GM21576 (cell line): ENCODE data around the gene DNAH7.

Experiments
- ATAC-seq: cut with Tn5 transposase; IDR thresholded peaks from one replicate; pipeline ENCODE4 v1.9.1; 2021; ENCODE audit warnings: mild to moderate bottlenecking, moderate library complexity; ENCODE audit not compliant: unreplicated experiment

Gene DNAH7

DNA sequence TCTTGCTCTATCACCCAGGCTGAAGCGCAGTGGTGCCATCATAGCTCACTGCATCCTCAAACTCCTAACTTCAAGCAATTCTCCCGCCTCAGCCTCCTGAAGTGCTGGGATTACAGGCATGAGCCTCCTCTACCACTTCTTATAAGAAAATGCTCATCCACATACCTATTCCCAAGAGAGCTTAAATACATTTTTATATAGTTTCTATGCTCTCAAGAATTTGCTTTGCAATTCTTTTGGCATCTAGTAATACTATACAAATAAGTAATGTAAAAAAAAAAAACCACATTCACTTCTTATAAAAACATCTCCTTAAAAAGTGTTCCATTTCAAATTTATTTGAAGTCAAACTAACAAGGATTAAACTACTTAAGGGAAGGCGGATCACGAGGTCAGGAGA is 197.3 kb downstream of the DNAH7 start:
- ATAC-seq: no peak

DNA sequence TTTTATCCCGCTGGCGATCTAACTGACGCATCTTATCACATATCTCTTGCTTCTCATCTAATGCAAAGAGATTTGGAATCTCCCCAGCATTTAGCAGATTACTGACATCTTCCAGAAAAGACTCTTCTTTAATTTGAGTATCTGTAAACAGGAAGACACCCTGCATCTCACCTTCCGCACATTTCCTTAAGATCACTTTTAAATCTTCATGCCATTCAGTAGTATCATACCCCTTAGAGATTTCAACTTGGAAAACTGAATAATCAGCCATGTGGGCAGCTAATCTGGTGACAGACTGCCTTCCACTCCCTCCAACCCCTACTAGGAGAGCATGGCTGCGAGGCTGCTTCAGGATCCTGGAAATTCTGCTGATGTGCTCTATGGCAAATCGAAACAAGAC is 204.3 kb downstream of the DNAH7 start:
- no peak for ATAC-seq

DNA sequence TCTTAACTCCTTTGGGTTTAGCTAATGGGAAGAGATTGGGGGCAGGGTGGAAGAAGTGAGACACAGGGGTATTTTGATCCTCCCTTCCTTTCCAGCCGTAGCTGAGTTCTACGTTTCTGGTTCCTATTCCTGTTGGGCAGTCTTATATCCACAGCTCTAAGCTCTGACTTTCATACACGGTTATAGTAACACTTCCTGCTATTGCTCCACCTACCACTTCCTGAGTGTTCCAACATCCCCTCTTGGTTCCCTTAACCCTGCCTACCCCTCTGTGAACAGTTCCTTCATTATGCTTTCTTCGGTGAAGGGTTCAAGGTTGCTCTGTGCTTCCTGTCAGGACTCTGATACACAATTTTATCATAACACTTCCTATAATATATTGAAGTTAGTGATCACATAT is 205.1 kb downstream of the DNAH7 start:
- ATAC-seq: no peak

DNA sequence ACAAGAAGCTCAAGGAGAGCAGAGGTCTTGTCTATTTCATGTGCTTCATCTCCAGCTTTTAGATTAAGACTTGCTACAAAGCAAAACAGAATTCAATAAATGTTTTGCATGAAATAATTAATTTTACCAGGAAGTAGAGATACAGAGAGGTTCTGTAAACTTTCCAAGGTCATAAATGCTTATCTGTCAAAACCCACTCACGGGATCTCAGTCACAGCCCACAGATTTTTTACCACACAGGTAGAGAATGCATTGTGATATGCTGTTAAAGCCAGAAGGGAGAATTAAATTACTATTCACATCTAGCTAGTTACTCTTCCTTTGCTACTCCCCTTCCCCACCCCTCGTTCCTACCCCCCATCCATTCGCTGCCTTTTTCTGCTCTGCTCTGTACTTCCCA is 205.5 kb downstream of the DNAH7 start:
- ATAC-seq: no peak

DNA sequence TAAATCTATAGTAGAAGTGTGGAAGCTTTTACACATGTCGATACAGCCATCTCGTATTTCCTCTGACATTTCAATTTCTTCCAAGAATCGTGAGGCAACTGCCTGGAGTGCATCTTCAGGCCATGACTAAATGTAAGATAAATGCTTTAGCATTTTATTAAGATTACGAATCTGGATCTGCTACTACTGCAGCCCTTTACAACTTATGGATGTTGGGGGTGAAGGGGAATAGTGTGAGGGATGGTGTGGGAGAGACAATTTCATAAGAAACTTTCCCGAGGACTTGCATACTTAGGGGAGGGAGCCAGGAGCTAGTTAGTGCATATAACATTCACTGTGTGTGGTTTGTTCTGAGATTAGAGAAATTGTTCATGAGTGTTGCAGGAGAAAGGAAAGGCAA is 206.8 kb downstream of the DNAH7 start:
- ATAC-seq: no peak

DNA sequence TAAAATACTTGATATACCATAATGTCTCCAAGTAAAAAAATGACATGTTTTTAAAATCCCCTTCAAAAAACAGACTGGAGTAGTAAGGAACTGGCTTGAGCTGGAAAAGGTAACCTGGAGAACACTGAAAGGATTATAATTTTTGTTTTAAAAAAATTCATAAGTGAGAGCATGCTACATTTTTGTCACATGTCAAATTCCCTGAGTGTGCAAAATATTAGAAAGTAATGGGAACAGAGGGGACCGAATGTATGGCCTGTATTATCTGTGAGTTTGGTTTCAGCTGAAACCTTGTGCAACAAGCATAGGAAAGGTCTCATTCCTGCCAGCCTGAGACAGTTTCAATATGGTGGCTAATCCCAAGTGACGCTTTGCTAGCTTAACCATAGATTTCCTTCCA is 209.1 kb downstream of the DNAH7 start:
- ATAC-seq: no peak

DNA sequence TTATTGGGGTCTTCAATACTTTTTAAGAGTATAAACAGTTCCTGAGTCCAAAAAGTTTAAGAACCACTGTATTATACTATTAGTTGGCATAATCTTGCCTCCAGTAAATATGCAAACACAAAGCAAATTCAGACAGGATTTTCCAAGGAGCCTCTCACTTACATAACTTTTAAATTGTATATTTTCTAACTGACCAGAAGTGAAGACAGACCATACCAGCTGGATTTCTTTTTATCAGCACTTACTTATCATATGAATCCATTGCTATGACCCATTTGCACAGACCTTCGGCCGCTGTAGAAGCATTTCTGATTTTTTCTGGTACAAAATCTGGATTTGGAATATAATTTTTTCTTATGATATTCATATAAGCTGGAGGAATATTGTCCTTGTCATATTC is 211.5 kb downstream of the DNAH7 start:
- no peak for ATAC-seq

DNA sequence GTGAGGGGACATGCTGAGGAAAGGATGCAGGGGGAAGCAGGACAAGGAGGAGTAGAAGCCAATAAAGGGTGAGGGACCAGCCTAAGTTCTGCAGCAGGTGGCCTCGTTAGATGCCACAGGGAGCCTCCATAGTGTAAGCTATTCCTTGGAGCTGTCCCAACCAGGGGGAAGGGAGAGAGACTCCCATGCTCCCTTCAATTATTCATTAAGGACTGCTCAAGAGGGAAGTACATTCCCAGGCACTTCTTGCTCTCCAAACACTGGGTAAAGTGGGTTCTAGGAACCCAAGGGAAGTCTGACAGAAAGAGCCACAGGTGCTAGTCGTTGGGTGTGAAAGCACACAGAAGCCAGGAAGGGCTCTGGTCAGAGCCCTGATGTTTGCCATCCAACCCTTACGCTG is 217.9 kb downstream of the DNAH7 start:
- ATAC-seq: no peak

DNA sequence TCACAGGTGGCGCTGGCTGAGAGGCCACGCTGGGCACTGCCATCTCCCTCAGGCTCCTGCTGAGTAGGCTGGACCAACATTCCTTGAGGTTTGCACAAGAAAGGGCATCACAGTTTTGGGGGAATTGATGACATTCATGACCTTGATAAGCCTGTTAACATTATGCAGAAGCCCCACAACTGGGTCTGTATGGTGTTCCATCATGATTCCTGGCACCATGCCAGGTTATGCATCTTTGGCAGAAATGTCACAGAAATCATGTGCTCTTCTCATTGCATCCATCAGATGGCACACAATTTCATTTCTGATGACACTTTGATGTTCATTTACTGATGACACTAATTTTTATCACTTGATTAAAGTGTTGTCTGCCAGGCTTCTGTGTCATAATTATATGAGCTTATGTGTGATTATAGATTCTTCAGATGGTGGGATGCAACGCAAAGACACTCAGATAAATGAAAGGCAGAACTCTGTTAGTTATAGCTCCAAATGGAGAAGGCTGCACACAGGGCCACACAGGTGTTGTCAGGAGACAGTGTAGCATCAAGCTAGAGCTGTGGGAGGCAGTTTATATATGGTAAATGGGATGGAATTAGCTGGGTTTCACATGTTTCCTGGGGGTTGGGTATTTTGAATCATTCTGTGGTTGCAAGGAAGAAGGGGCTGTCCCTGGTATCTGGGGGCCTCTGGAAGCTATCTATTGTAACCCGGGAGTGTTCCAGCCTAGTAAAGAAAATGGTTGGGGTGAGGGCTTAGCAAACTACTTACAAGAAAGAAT is 220.3 kb downstream of the DNAH7 start:
- no peak for ATAC-seq

DNA sequence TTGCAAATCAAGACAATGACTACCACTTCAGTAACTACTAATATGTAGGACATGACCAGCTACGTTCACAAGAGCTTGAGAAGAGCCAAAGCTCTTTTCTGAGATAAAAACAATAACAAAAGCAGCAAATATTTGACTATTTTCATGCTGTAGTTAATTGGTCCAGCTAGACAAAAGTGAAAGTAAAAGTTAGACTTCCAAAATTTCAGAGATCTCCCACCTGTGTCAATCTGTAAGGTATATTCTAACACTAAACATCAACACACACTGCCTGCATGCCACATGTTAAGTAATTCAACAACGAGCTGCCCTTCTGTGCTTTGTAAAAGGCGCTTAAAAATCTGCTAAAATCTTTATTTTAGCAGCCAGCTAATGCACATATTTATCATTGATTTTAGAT is 225.7 kb downstream of the DNAH7 start:
- no peak for ATAC-seq

DNA sequence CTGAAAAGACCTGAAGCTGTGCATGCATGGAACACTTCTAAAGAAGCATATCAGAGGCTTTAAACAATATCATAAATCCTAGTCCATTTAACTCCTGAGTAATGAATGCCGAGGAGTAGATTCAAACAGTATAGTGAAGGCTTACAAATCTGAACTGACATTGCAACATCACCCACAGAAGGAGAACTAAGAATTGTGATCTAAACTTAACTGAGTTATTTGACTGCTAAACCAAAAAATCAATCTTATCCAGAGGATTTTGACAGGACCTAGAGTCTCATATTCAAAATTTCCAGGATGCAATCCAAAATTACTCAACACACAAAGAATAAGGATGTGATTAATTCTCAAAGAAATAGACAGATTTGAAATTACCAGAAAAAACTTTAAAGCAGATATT is 230.6 kb downstream of the DNAH7 start:
- no peak for ATAC-seq

DNA sequence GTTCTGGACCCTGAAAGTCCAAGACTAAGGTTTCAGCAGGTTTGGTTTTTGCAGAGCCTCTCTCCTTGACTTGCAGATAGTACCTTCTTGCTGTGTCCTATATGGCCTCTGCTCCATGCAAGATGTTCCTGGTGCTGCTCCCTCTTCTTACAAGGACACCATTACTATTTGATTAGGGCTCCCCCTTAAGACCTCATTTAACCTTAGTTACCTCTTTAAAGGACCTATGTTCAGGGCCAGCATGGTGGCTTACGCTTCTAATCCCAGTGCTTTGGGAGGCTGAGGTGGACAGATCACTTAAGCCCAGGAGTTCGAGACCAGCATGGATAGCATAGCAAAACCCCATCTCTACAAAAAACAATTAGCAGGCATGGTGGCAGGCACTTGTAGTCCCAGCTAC is 232.6 kb downstream of the DNAH7 start:
- no peak for ATAC-seq

DNA sequence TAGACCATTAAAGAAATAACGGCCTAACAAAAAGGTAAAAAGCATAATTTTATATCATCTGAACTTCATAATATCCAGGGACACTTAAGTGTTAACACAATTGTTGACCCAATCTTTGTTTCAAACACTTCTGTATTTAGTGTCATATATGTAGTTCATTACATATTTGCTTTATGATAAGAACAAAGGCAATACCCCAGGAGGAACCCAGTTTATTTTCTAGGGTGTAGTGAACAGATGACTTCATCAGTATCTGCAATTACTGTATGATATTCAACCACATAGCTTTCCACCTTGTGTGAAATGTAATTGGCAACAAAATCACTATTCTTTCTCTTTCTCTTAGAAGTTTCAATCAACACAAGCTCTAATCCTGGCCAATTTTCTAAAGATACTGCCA is 233.8 kb downstream of the DNAH7 start:
- no peak for ATAC-seq

DNA sequence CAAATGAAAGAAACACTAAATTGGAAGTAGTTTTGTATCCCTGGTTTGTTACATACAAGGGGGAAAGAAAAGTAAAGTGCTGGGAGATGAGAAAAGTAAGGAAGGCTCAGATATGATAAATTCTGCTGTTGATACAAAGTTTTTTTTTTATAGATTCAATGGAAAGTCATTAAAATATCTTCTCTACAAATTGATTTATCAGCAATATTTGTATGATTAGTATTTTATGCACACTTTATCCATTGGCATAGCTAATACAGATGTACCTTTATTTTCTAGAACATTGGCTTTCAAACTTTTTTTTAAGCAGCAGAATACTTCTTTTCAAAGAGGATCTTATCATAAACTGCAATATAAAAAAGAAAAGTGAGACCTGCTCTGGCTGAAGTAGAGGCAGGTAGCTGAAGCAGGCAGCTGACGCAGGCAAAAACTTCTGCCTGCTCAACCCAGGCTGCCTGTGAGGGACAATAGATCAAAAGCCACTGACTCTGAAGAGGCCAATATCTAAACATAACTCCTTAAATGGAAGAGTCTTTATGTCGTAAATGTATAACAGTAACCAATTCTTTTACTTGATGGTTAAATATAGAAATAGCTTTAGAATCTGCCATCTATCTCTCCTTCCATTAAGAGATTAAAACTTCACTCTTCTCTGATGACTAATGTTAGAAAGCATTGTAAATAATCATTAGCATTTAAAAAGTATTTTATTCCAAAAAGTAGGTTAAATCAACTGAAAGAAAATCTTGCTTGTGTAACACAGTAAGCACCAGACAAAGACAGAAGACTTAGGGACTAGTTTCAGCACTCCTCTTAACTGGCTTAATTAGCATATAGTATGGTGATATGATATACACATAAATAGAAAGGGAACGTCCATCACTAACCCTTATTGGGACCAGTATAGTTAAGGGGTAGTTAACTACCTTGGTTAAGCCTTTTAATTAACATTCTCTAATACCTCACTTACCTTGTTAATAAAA is 237.4 kb downstream of the DNAH7 start:
- ATAC-seq: no peak

DNA sequence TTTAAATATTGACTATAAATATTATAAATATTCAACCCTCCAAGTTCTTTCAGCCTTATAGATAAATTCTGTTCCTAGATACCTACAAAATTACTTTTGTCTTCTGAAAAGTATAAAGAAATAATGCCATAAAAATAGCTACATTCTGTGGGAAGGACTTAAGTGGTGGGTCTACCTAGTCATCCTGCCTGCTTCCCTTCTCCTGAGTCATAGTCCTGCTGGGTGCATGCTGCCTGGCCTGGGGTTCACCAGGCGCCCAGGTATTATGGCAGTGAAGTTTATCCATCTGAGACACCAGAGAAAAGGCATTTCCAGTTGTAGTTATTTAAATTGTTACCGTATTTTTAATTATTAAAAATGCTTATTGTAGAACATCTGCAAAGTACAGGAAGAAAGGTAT is 244.2 kb downstream of the DNAH7 start:
- ATAC-seq: no peak

DNA sequence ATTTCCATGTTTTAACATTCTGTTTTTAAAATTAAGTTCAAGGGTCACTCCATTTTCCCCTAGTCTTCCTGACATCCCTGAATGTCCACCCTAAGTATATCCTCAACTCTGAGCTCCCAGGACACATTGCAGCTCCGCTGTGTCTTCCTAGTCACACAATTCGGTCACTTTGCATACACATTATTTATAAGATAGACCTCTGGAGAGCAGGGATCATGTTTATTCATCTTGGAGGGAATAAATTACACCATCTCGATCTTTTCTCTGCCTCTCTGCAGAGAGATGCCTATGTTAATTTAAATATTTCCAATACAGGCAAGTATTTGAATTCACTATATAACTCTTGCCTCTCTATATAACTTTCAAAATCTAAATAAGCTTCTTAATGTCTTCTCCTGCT is 245.4 kb downstream of the DNAH7 start:
- no peak for ATAC-seq

DNA sequence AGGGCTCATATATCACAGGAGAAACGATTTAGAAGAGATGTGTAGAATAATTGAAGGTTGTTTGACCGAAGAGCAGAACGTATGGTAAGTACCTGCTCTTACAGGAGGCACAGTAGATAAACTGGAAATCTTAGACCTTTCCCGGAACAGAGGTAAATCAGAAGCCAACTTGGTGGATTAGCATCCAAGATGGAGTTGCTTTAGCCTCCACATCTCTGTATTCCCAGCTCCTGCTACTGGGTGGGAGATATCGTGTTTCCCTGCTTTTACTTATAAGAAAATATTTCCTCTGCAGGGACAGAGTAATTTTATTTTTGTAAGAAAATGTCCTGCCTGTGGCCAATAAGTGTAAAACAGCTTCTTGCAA is 247.1 kb downstream of the DNAH7 start:
- no peak for ATAC-seq

DNA sequence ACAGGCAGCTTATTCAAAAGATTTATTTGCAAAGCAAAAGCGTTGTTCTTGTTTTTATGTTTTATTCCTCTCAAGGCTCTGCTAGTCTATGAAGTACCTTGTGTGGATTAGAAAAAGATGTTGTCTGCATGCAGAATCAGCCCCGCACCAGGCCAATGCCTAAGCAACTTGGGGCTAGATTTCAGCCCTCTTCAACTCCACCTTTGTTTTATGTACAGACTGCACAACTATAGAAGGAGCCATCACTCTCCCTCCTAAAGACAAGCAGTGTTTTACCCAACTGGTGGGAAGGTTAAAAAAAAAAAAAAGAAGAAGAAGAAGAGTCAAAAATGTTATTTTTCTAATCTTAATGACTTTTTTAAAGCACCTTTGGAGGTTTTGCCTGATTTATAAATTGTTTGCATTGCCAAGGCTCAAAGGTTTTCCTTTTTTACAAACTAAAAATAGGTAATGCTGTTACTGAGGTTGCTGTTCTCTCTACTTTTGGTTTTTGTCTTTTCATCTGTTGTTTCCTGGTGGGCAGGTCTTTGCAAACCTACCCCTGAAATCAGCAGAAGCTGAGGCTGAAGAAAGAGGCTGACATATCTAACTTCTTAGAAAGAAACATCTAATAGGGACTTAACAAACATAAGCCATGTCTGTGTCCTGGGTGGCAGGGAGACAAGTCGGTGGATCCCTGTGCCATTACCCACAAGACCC is 247.6 kb downstream of the DNAH7 start:
- no peak for ATAC-seq

DNA sequence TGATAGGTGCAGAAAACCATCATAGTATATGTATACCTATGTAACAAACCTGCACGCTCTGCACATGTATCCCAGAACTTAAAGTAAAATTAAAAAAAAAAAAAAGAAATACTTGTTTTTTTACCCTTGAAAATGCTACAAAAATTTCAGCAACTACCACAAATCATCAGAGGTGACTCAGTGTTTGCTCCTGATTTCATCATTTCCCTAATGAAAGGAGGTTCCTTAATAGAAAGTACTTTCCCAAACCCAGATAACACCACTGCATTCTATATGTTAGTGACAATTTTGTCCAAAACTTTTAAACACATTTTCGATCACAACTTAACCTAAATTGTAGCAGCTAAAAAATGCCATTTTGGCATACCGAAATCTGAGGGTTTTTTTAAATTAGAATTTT is 248.3 kb downstream of the DNAH7 start:
- no peak for ATAC-seq

DNA sequence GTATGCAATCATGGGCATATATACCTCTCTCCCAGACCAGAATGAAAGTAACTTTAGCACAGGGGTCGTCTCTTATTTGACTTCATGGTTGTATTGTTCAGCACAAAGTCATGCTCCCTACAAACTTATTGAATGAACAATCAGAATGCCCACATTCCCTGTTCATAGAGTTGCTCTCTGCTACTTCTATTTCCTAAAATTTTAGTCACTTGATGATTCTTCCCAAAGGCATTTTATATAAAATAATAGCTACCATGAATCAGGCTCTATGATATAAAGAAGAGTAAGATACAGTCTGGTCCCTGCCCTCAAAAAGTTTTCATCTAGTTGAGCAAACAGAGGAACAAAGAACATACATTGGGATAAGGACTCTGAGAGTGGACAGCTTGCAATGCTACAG is 249.4 kb downstream of the DNAH7 start:
- ATAC-seq: no peak

DNA sequence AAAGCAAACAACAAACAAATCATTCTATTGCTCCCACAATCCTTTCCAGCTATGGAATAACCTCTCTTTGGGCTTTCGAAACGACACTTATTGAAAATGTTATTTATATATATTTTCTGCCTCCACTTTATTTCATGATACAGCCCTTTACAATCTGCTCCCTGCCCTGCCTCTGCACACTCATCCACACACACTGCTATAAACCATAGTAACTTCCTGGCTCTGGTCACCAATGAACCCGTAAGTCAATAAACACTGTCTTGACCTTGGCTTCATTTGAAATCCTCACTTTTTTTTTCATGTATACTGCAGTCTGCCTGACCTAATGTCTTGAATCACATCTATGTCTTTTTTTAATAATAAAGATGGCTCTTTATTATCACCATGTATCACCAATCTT is 250.1 kb downstream of the DNAH7 start:
- no peak for ATAC-seq

DNA sequence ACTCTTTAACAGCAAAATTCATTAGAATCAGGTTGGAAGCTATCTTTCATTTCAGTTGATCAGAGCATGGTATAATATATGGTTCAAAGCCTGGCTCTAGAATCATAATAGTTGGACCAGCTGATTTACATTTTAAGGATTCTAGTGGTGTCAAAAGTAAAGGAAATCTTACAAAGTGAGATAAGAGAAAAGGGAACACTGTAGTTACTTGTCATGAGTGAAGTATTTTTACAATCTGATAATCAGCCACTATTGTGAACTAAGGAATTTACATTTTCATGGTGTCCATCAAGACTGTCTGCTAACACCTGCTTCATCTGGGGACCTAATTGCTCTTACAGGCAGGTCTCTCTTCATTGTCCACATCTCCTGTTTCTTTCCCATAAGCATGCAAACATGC is 250.5 kb downstream of the DNAH7 start:
- no peak for ATAC-seq
